Heart right ventricle (tissue), 16 donors: ENCODE results near the gene PEA15. TPM values are rescaled to one million over a fixed set of nuclear protein-coding genes. Genes with fewer than 3 reads are reported as not detected.
A peak's percentile ranks its signal among the peaks of the same experiment; 100 is the strongest.

Source experiments
- ATAC-seq, 8 donors: fragments of 200-7000 bp; cut with Tn5 transposase; one replicate each; pipeline ENCODE4 v1.9.1; 2020; ENCODE audit warnings: mild to moderate bottlenecking in 8 of 8, moderate library complexity in 8 of 8, moderate number of reproducible peaks in 1 of 8
- DNase-seq, 2 donors: peaks; one replicate each; pipeline ENCODE4 v3.0.0-alpha.2; 2020
- H3K27ac ChIP-seq, 10 donors: fragments of 200-600 bp; sonication (generic) in 2 of 10; one replicate each; pipeline versions ENCODE4 v1.5.0 to v1.8.0; 2020 to 2022; ENCODE audit warnings: mild to moderate bottlenecking in 3 of 10
- H3K27me3 ChIP-seq, 7 donors: fragments of 200-600 bp; one replicate each; pipeline ENCODE4 v1.8.0; 2021 to 2022; ENCODE audit warnings: mild to moderate bottlenecking in 2 of 7
- H3K36me3 ChIP-seq, 9 donors: fragments of 200-600 bp; sonication (generic) in 1 of 9; one replicate each; pipeline versions ENCODE4 v1.5.0 to v1.8.0; 2020 to 2022; ENCODE audit warnings: mild to moderate bottlenecking in 2 of 9
- H3K4me1 ChIP-seq, 9 donors: fragments of 200-600 bp; sonication (generic) in 1 of 9; one replicate each; pipeline versions ENCODE4 v1.5.0 to v1.8.0; 2020 to 2022; ENCODE audit warnings: mild to moderate bottlenecking in 4 of 9
- H3K4me3 ChIP-seq, 10 donors: fragments of 200-600 bp; sonication (generic) in 2 of 10; one replicate each; pipeline versions ENCODE4 v1.5.0 to v1.8.0; 2020 to 2022; ENCODE audit warnings: mild to moderate bottlenecking in 7 of 10, moderate library complexity in 2 of 10
- H3K9me3 ChIP-seq, 11 donors: fragments of 200-600 bp in 10 of 11; sonication (generic) in 2 of 11; one replicate each; pipeline versions ENCODE4 v1.5.0 to v1.8.0; 2013 to 2022; ENCODE audit warnings: mild to moderate bottlenecking in 2 of 11, control low read depth in 1 of 11, moderate library complexity in 1 of 11
- WGBS, 2 donors: extraction: QIAGEN DNeasy Blood & Tissue Kit; methylation state at CpG; one replicate each; pipeline ENCODE4 v1.1.7; 2013; ENCODE audit warnings: inconsistent platforms in 1 of 2; 5-methylcytosine and 5-hydroxymethylcytosine counted together
- intact Hi-C, 10 donors: fragments of 100-400 bp; cut with DNase I; formaldehyde crosslinking; loops; one replicate each; pipeline versions ENCODE4 v1.11.1 to v1.14.2; 2022
- polyA plus RNA-seq, 2 donors: library from polyadenylated mRNA; stranded (reverse); fragments of 200-250 nt; gene quantifications; one replicate each; pipeline ENCODE4 v1.2.3, GENCODE V29; 2013
- total RNA-seq, 10 donors: library from RNA; stranded (reverse); fragmentation: NEBNext Ultra II Directional in 3 of 10; extraction: Animal tissue kit (Norgen Biotek cat#: 25700) in 3 of 10; gene quantifications; one replicate each; pipeline versions ENCODE4 v1.2.1 to v1.2.4, GENCODE V29; 2021 to 2023
- TF ChIP-seq, protein P1 (sequence below), 9 donors: fragments of 200-600 bp; sonication (generic) in 2 of 9; IDR thresholded peaks; one replicate each; pipeline versions ENCODE4 v1.5.0 to v1.8.0; 2021 to 2022; ENCODE audit warnings: antibody characterized with exemption in 9 of 9, mild to moderate bottlenecking in 5 of 9, moderate library complexity in 1 of 9
- donor health status: Arrhythmogenic right ventricular cardiomyopathy.
- donor health status: ischemic (EF 13 %, LVEDD 7.1; RV severe dilation, severe dysfunction).
- donor health status: healthy with polysubstance abuse.
- donor health status: DM: no; HTN: yes; CAD: no.
- donor health status: DM: no; HTN: no; CAD: no.
- donor health status: ischemic (EF 25% LVEDD 6.9; RV normal size, moderate dysfunction).
- donor health status: ischemic (EF 25% LVEDD 5.7; RV mildly dilated, moderate dysfunction).
- donor health status: healthy.
- donor health status: DM: yes; HTN: yes; CAD: no.
- donor health status: Ischemic cardiomyopathy.
- donor health status: ischemic (EF 35%, LVEDD 5.7; RV mildly dilated, moderate dysfunction).
- donor health status: nonischemic (EF 11% LVEDD 7.7; RV severe dilation, severe dysfunction).
- donor health status: DM: yes; HTN: yes; CAD: no.
- donor health status: PGD.
- donor health status: ischemic (EF 29% LVEDD 5.4; RV normal size, mild dysfunction).
- donor health status: nonischemic (EF 23%, LVEDD 6.1; RV moderate dilation, normal function).

PEA15 gene
- total and polyA plus RNA-seq, 12 donors, result 213 to 536 (median 271) TPM

DNA sequence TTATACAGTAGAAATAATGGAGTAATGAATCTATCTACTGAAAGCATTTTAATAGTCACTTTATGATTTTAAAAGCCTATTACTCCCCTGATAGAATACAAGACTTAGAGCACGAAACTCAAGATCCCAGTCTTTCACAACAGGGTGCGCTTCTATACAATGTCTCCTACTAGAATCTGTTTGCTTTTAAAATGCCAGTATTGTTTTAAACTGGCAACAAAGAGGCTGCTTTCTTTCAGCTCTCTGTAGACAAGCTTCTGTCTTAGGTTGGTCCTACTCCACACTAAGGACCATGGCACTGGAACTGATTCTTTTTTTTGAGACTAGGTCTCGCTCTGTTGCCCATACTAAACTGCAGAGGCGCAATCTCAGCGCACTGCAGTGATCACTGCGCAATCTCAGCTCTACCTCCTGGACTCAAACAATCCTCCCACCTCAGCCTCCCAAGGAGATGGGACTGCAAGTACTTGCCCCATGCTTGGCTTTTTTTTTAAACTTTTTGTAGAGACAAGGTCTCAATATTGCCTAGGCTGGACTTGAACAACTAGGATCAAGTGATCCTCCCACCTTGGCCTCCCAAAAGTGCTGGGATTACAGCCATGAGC, 52.3 kb downstream of the PEA15 start:
- ATAC-seq, result no peak
- TF ChIP-seq, protein P1, sequence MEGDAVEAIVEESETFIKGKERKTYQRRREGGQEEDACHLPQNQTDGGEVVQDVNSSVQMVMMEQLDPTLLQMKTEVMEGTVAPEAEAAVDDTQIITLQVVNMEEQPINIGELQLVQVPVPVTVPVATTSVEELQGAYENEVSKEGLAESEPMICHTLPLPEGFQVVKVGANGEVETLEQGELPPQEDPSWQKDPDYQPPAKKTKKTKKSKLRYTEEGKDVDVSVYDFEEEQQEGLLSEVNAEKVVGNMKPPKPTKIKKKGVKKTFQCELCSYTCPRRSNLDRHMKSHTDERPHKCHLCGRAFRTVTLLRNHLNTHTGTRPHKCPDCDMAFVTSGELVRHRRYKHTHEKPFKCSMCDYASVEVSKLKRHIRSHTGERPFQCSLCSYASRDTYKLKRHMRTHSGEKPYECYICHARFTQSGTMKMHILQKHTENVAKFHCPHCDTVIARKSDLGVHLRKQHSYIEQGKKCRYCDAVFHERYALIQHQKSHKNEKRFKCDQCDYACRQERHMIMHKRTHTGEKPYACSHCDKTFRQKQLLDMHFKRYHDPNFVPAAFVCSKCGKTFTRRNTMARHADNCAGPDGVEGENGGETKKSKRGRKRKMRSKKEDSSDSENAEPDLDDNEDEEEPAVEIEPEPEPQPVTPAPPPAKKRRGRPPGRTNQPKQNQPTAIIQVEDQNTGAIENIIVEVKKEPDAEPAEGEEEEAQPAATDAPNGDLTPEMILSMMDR (IDR thresholded peaks at IDR 0.05), result no peak
- Histone ChIP-seq H3K4me1 (peaks cover 0 to 70% (median 53%) of the 10 kb centered on the region in 9 donors), H3K36me3 (peaks cover 0 to 44% (median 0%) of the 10 kb centered on the region in 9 donors), H3K9me3 (no peaks in the 10 kb centered on the region), H3K27me3 (no peaks in the 10 kb centered on the region), H3K4me3 (no peak overlapping the region), H3K27ac (peak overlapping the region in 4 of 10 donors; percentile 3 to 54 (median 48))
- DNase-seq, result no peak
- WGBS, 2 donors, result 95 to 96% methylated on average over 6 of the region's 6 CpGs
- intact Hi-C loops, result loop anchor here in 2 of 10 donors (5.0 to 10.0 kb wide), 3 partner anchors 63 to 163 kb away; partner anchors contain the start of genes CASQ1 (in 1 of the 2) and IGSF8 (in 1 of the 2)

DNA sequence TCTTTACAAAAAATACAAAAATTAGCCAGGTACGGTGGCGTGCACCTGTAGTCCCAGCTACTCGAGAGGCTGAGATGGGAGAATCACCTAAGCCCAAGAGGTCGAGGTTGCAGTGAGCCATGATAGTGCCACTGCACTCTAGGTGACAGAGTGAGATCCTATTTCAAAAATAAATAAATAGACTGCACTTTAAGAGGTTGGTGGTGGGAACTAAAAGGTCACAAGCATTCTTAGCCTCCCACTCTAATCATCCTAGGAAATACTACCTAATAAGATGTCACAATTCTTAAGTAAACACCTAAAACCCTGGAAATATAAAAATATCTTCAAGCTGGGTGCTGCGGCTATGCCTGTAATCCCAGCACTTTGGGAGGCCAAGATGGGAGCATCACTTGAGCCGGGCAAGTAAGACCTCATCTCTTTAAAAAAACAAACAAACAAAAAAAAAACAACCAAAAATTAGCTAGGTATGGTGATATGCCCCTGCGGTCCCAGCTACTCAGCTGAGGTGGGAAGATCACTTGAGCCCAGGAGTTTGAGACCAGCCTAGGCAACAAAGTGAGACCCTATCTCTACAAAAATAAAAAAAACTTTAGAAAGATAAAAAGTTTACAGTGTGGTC, 53.1 kb downstream of the PEA15 start:
- H3K9me3 ChIP-seq, result no peaks in the 10 kb centered on the region
- no peaks in the 10 kb centered on the region for H3K27me3 ChIP-seq
- H3K4me1 ChIP-seq, result peaks cover 0 to 75% (median 59%) of the 10 kb centered on the region in 9 donors
- ATAC-seq, result no peak
- DNase-seq, result no peak
- TF ChIP-seq, protein P1 (IDR thresholded peaks at IDR 0.05), result no peak
- H3K4me3 ChIP-seq, result no peak overlapping the region
- peak overlapping the region in 2 of 10 donors; percentile 6 to 96 for H3K27ac ChIP-seq
- H3K36me3 ChIP-seq, result peaks cover 0 to 36% (median 0%) of the 10 kb centered on the region in 9 donors
- intact Hi-C loops, result loop anchor here in 2 of 10 donors (5.0 to 10.0 kb wide), 3 partner anchors 63 to 163 kb away; partner anchors contain the start of genes CASQ1 (in 1 of the 2) and IGSF8 (in 1 of the 2)
- WGBS, 2 donors, result 96% methylated on average over 7 of the region's 7 CpGs

DNA sequence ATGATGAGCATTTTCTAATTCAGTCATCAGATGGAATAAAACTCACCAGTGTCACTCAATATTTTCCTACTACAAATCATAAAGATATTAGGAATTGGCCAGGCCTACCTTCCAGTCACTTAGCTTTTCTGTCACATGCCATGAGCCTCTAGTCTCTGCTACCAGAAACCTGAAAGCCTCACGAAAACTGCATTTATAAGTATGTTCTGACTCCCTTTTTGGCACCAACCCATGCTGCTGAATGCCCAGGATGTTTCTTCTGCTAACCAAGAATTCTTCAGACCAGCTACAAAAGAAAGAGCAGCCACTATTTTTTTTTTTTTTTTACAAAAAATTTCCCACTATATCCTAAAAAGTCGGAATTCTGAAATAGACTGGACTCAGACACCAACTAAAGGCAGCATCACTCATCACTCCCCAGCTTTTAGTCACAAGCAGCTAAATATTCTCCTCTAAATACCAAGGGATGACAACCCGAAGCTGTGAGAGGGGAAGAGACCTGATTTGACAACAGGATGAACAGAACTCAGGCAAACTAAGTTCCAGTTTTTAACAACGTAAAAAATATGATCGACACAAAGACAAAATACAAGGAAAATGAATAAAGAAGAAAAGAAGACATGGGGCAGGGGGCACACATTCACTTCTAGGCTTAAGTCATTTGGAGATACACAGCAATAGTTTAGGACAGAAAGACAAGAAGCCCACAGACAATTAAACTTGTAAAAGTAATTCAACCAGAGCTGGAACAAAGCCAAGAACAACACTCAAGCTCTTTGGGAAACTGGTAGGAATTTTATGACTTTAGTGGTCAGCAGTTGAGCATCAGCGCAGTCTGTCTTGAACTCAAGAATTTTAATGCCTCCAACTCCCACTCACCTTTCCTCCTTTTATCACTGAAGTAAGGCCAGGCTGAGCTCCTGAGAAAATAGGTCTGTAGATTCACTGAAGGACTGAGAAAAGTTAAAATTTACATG, 55.5 kb downstream of the PEA15 start:
- peaks cover 0 to 65% (median 59%) of the 10 kb centered on the region in 9 donors for H3K4me1 ChIP-seq
- peaks cover 0 to 14% (median 0%) of the 10 kb centered on the region in 9 donors for H3K36me3 ChIP-seq
- ATAC-seq (no peak), DNase-seq (peak in 1 of 2 donors; percentile 21)
- TF ChIP-seq, protein P1 (IDR thresholded peaks at IDR 0.05), result no peak
- H3K27me3 ChIP-seq, result no peaks in the 10 kb centered on the region
- intact Hi-C loops, result loop anchor here in 1 of 10 donors (5.0 kb wide), 1 partner anchor 53 kb away; the partner anchor contains the start of gene PEA15
- peak overlapping the region; percentile 65 to 100 (median 78) for H3K4me3 ChIP-seq
- H3K9me3 ChIP-seq, result no peaks in the 10 kb centered on the region
- WGBS, 2 donors, result 25 to 36% methylated on average over 6 of the region's 6 CpGs
- peak overlapping the region in 9 of 10 donors; percentile 92 to 99 (median 97) for H3K27ac ChIP-seq
